DOHH2 (cell line): ENCODE results near the gene STT3B.

ENCODE experiments used
- EZH2phosphoT487 ChIP-seq: fragments of 200-600 bp; sonication (generic); IDR thresholded peaks from 2 replicates; pipeline ENCODE4 v1.6.1; 2017; ENCODE audit warnings: borderline replicate concordance, mild to moderate bottlenecking, antibody characterized with exemption, low read length, moderate library complexity, mixed read lengths
- TF ChIP-seq, protein P1 (sequence below): fragments of 200-600 bp; sonication (generic); IDR thresholded peaks from one replicate; pipeline ENCODE4 v1.5.1; 2014; ENCODE audit warnings: antibody characterized with exemption, mild to moderate bottlenecking, low read depth, low read length; ENCODE audit not compliant: poor library complexity, severe bottlenecking

DNA sequence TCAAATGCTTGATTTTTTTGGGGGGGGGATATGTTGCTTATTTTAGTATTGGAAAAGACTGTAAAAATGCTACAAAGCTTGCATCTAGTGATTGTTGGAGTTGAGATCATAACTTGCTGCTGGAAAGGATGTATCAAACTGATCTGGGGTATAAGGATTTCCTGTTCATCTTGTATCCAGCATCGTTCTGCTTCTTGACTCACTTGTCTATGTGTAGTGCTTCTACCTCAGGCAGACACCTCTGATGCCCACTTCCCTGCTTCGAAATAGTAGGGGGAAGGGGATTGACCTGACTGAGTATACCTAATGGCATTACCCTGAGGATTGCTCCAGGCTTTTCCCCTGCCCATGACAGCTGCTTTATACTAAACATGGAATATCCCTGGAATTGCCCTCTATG, 42.7 kb downstream of the STT3B start:
- TF ChIP-seq, protein P1, sequence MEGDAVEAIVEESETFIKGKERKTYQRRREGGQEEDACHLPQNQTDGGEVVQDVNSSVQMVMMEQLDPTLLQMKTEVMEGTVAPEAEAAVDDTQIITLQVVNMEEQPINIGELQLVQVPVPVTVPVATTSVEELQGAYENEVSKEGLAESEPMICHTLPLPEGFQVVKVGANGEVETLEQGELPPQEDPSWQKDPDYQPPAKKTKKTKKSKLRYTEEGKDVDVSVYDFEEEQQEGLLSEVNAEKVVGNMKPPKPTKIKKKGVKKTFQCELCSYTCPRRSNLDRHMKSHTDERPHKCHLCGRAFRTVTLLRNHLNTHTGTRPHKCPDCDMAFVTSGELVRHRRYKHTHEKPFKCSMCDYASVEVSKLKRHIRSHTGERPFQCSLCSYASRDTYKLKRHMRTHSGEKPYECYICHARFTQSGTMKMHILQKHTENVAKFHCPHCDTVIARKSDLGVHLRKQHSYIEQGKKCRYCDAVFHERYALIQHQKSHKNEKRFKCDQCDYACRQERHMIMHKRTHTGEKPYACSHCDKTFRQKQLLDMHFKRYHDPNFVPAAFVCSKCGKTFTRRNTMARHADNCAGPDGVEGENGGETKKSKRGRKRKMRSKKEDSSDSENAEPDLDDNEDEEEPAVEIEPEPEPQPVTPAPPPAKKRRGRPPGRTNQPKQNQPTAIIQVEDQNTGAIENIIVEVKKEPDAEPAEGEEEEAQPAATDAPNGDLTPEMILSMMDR: no peak
- TF ChIP-seq EZH2phosphoT487: no peak
